H9 (cell line): ENCODE data around the gene SYT7. TPM values are rescaled to one million over a fixed set of nuclear protein-coding genes. Genes with fewer than 3 reads are reported as not detected.

Source experiments
- DNase-seq: peaks from one replicate; pipeline ENCODE4 v3.0.0-alpha.2; 2017
- H2AFZ ChIP-seq: one replicate; pipeline ENCODE4 v1.6.1; 2013; ENCODE audit warnings: mild to moderate bottlenecking, low read length, control low read depth, moderate library complexity
- H2AK5ac ChIP-seq: 2 replicates; pipeline ENCODE4 v1.6.1; 2013; ENCODE audit warnings: low read length, control low read depth, mixed read lengths; ENCODE audit not compliant: insufficient read length
- H2BK120ac ChIP-seq: one replicate; pipeline ENCODE4 v1.6.1; 2013; ENCODE audit warnings: low read depth, mild to moderate bottlenecking, low read length, control low read depth, inconsistent platforms; ENCODE audit not compliant: poor library complexity, severe bottlenecking
- H2BK12ac ChIP-seq: 2 replicates; pipeline ENCODE4 v1.6.1; 2013; ENCODE audit warnings: low read length, control low read depth, mixed read lengths, low read depth; ENCODE audit not compliant: insufficient read length
- H2BK15ac ChIP-seq: 2 replicates; pipeline ENCODE4 v1.6.1; 2013; ENCODE audit warnings: low read depth, low read length, control low read depth
- H2BK20ac ChIP-seq: one replicate; pipeline ENCODE4 v1.6.1; 2013; ENCODE audit warnings: low read depth, mild to moderate bottlenecking, low read length, control low read depth, inconsistent platforms; ENCODE audit not compliant: poor library complexity, severe bottlenecking
- H2BK5ac ChIP-seq: 2 replicates; pipeline ENCODE4 v1.6.1; 2013; ENCODE audit warnings: low read length, control low read depth, mixed read lengths; ENCODE audit not compliant: insufficient read length
- H3K14ac ChIP-seq: 2 replicates; pipeline ENCODE4 v1.6.1; 2013; ENCODE audit warnings: low read length, control low read depth; ENCODE audit not compliant: insufficient read depth
- H3K18ac ChIP-seq: 2 replicates; pipeline ENCODE4 v1.6.1; 2013; ENCODE audit warnings: low read depth, mild to moderate bottlenecking, mixed read lengths, low read length, control low read depth; ENCODE audit not compliant: insufficient read length
- H3K23ac ChIP-seq: 2 replicates; pipeline ENCODE4 v1.6.1; 2013; ENCODE audit warnings: low read length, control low read depth, mixed read lengths, low read depth; ENCODE audit not compliant: insufficient read length
- H3K23me2 ChIP-seq: 2 replicates; pipeline ENCODE4 v1.6.1; 2013; ENCODE audit warnings: low read depth, mild to moderate bottlenecking, mixed read lengths, low read length, control low read depth; ENCODE audit not compliant: insufficient read length, poor library complexity, severe bottlenecking
- H3K27ac ChIP-seq: 2 replicates; pipeline ENCODE4 v1.5.1; 2013; ENCODE audit warnings: low read length, control low read depth, mixed read lengths, low read depth; ENCODE audit not compliant: insufficient read length
- H3K27me3 ChIP-seq: 2 replicates; pipeline ENCODE4 v1.6.1; 2013; ENCODE audit warnings: low read length, control low read depth, inconsistent platforms; ENCODE audit not compliant: insufficient read depth
- H3K4ac ChIP-seq: 2 replicates; pipeline ENCODE4 v1.6.1; 2013; ENCODE audit warnings: low read depth, mild to moderate bottlenecking, control low read depth, inconsistent platforms, low read length, moderate library complexity
- H3K4me1 ChIP-seq: 2 replicates; pipeline ENCODE4 v1.6.1; 2013; ENCODE audit warnings: low read length, control low read depth, inconsistent platforms; ENCODE audit not compliant: insufficient read depth
- H3K4me2 ChIP-seq: 2 replicates; pipeline ENCODE4 v1.6.1; 2013; ENCODE audit warnings: low read length, control low read depth, mixed read lengths; ENCODE audit not compliant: insufficient read length, insufficient read depth
- H3K56ac ChIP-seq: 2 replicates; pipeline ENCODE4 v1.6.1; 2013; ENCODE audit warnings: low read depth, mild to moderate bottlenecking, mixed read lengths, low read length, control low read depth; ENCODE audit not compliant: insufficient read length
- H3K79me1 ChIP-seq: 2 replicates; pipeline ENCODE4 v1.6.1; 2013; ENCODE audit warnings: low read depth, mild to moderate bottlenecking, moderate library complexity, low read length, control low read depth, inconsistent platforms; ENCODE audit not compliant: insufficient read depth, poor library complexity, severe bottlenecking
- H3K79me2 ChIP-seq: 2 replicates; pipeline ENCODE4 v1.6.1; 2013; ENCODE audit warnings: low read length, control low read depth, inconsistent platforms; ENCODE audit not compliant: insufficient read depth
- H3K9ac ChIP-seq: 2 replicates; pipeline ENCODE4 v1.6.1; 2013; ENCODE audit warnings: low read length, control low read depth, mixed read lengths; ENCODE audit not compliant: insufficient read length; ENCODE audit errors: extremely low read depth
- H3K9me3 ChIP-seq: one replicate; pipeline ENCODE4 v1.6.1; 2013; ENCODE audit warnings: low read depth, low read length, inconsistent platforms; ENCODE audit not compliant: control insufficient read depth
- H3T11ph ChIP-seq: one replicate; pipeline ENCODE4 v1.6.1; 2013; ENCODE audit warnings: mild to moderate bottlenecking, low read length, control low read depth, inconsistent platforms
- H4K20me1 ChIP-seq: one replicate; pipeline ENCODE4 v1.6.1; 2013; ENCODE audit not compliant: control insufficient read depth, insufficient read length, insufficient read depth
- H4K5ac ChIP-seq: 2 replicates; pipeline ENCODE4 v1.6.1; 2013; ENCODE audit warnings: low read depth, mild to moderate bottlenecking, mixed read lengths, low read length, control low read depth; ENCODE audit not compliant: insufficient read length
- H4K8ac ChIP-seq: replicated peaks from 2 replicates; pipeline ENCODE4 v1.6.1; 2013; ENCODE audit warnings: low read length, control low read depth, mixed read lengths, low read depth; ENCODE audit not compliant: insufficient read length
- H4K91ac ChIP-seq: 2 replicates; pipeline ENCODE4 v1.6.1; 2013; ENCODE audit warnings: low read depth, mild to moderate bottlenecking, moderate library complexity, mixed read lengths, low read length, control low read depth; ENCODE audit not compliant: insufficient read length
- H3K27ac Mint-ChIP-seq, 3 experiments: 2 replicates in 2 of 3; 3 replicates in 1 of 3; pipeline ENCODE4 v1.8.0; 2020 to 2021; ENCODE audit warnings: mixed read lengths in 3 of 3, mild to moderate bottlenecking in 1 of 3, moderate library complexity in 1 of 3
- H3K27me3 Mint-ChIP-seq: 2 replicates; pipeline ENCODE4 v1.8.0; 2021; ENCODE audit warnings: low read depth, mild to moderate bottlenecking, moderate library complexity, mixed read lengths
- H3K36me3 Mint-ChIP-seq, 3 experiments: 2 replicates in 2 of 3; 3 replicates in 1 of 3; pipeline ENCODE4 v1.8.0; 2020 to 2021; ENCODE audit warnings: low read depth in 3 of 3, mixed read lengths in 3 of 3; ENCODE audit not compliant: insufficient read depth in 1 of 3
- H3K4me1 Mint-ChIP-seq, 2 experiments: 2 replicates each; pipeline ENCODE4 v1.8.0; 2020; ENCODE audit warnings: mixed read lengths in 2 of 2
- H3K4me3 Mint-ChIP-seq, 2 experiments: 2 replicates in 1 of 2; 3 replicates in 1 of 2; pipeline ENCODE4 v1.8.0; 2020 to 2021; ENCODE audit warnings: mild to moderate bottlenecking in 2 of 2, mixed read lengths in 2 of 2, moderate library complexity in 1 of 2
- H3K9me3 Mint-ChIP-seq, 2 experiments: 2 replicates in 1 of 2; 3 replicates in 1 of 2; pipeline ENCODE4 v1.8.0; 2020; ENCODE audit warnings: mild to moderate bottlenecking in 2 of 2, mixed read lengths in 2 of 2, moderate library complexity in 1 of 2
- WGBS: extraction: QIAGEN DNeasy Blood & Tissue Kit; methylation state at CpG from one replicate; pipeline ENCODE4 v1.1.7; 2013; ENCODE audit warnings: missing lambda C conversion rate, low lambda C conversion rate, mixed read lengths; ENCODE audit not compliant: insufficient read length; ENCODE audit errors: extremely low coverage; 5-methylcytosine and 5-hydroxymethylcytosine counted together
- total RNA-seq: library from RNA; stranded (reverse); gene quantifications from 2 replicates; pipeline ENCODE4 v1.2.1, GENCODE V29; 2021
- TF ChIP-seq, protein P1 (sequence below): fragments of 200-600 bp; sonication (generic); conservative IDR thresholded peaks from 3 replicates; pipeline ENCODE4 v1.8.0; 2021; ENCODE audit warnings: antibody characterized with exemption, mild to moderate bottlenecking

Gene SYT7
- total RNA-seq, 1 experiment from 2014 or later: 8.8 TPM

DNA sequence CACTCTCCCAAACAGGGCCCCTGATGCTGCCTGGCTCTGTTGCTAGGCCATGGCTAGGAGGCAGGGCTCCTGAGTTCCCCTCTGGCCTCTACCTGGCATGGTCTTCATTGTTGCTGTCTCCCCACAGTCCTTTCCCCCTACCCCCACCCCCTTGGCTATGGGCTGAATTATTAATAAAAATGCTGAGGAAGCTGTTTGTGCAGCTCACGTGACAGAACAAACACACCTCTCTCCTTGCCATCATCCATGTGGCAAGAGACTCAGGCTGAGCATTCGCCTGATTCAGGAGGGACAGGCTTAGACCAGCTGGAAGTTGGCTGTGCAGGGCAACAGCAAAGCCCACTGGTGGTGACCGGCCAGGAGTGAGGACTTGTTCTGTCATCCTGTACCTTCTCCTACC is 4.2 kb upstream of the SYT7 start:
- Histone ChIP-seq H3K27ac (no peak overlapping the region), H3K4ac (no peak overlapping the region), H3K23me2 (peaks cover 21% of the 10 kb centered on the region), H2BK15ac (no peak overlapping the region), H3K79me1 (no peaks in the 10 kb centered on the region), H4K8ac (no peak overlapping the region), H3T11ph (no peak overlapping the region), H3K18ac (no peak overlapping the region), H2BK12ac (no peak overlapping the region), H3K27me3 (peaks cover 4% of the 10 kb centered on the region; the same call in 1 of the 2 replicates), H4K91ac (no peak overlapping the region), H3K4me2 (no peak overlapping the region), H2BK20ac (no peak overlapping the region), H4K5ac (no peak overlapping the region), H2AK5ac (no peak overlapping the region), H3K56ac (no peak overlapping the region), H3K79me2 (no peaks in the 10 kb centered on the region), H2BK120ac (no peak overlapping the region), H3K14ac (no peak overlapping the region), H3K9me3 (no peaks in the 10 kb centered on the region), H4K20me1 (no peaks in the 10 kb centered on the region), H3K9ac (no peak overlapping the region), H2AFZ (no peak overlapping the region), H2BK5ac (no peak overlapping the region), H3K23ac (no peak overlapping the region), H3K4me1 (no peaks in the 10 kb centered on the region; the same call in 1 of the 2 replicates)
- H3K27me3 Mint-ChIP-seq: peaks cover 71% of the 10 kb centered on the region
- H3K36me3 Mint-ChIP-seq: no peaks in the 10 kb centered on the region
- no peak overlapping the region; a peak in 1 of 5 replicates for H3K4me3 Mint-ChIP-seq
- H3K9me3 Mint-ChIP-seq: no peaks in the 10 kb centered on the region; a peak in 2 of 5 replicates
- WGBS: no CpG with 5 or more reads among the region's 3 CpGs
- DNase-seq: no peak
- H3K4me1 Mint-ChIP-seq: peaks cover 38 to 52% of the 10 kb centered on the region in 2 experiments
- TF ChIP-seq, protein P1, sequence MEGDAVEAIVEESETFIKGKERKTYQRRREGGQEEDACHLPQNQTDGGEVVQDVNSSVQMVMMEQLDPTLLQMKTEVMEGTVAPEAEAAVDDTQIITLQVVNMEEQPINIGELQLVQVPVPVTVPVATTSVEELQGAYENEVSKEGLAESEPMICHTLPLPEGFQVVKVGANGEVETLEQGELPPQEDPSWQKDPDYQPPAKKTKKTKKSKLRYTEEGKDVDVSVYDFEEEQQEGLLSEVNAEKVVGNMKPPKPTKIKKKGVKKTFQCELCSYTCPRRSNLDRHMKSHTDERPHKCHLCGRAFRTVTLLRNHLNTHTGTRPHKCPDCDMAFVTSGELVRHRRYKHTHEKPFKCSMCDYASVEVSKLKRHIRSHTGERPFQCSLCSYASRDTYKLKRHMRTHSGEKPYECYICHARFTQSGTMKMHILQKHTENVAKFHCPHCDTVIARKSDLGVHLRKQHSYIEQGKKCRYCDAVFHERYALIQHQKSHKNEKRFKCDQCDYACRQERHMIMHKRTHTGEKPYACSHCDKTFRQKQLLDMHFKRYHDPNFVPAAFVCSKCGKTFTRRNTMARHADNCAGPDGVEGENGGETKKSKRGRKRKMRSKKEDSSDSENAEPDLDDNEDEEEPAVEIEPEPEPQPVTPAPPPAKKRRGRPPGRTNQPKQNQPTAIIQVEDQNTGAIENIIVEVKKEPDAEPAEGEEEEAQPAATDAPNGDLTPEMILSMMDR: no peak
- peak overlapping the region in 1 of 3 experiments; percentile 48; a peak in 1 of 7 replicates for H3K27ac Mint-ChIP-seq
